ENCODE measurements around the gene ARMH3.

The ARMH3 gene

GRCh38 chr10:101974091-101974971, 81.6 kb downstream of the ARMH3 start:
- no peak for DNase-seq

GRCh38 chr10:101972761-101973160, 83.2 kb downstream of the ARMH3 start:
- no peak for DNase-seq

- no peak for DNase-seq
Observed at GRCh38 chr10:101969412-101969922, 86.5 kb downstream of the ARMH3 start.

GRCh38 chr10:101968940-101969321, 87.0 kb downstream of the ARMH3 start:
- no peak for DNase-seq

GRCh38 chr10:101968286-101968939, 87.6 kb downstream of the ARMH3 start:
- DNase-seq, result no peak

- no peak for DNase-seq
Observed at GRCh38 chr10:101967713-101968112, 88.3 kb downstream of the ARMH3 start.

GRCh38 chr10:101967119-101967518, 88.9 kb downstream of the ARMH3 start:
- DNase-seq, result no peak

- no peak for DNase-seq
Observed at GRCh38 chr10:101965075-101965765, 90.8 kb downstream of the ARMH3 start.

GRCh38 chr10:101961591-101962498, 94.1 kb downstream of the ARMH3 start:
- no peak for DNase-seq

GRCh38 chr10:101960879-101961395, 95.0 kb downstream of the ARMH3 start:
- no peak for DNase-seq

- no peak for DNase-seq
Observed at GRCh38 chr10:101959346-101959916, 96.5 kb downstream of the ARMH3 start.

GRCh38 chr10:101958691-101959090, 97.3 kb downstream of the ARMH3 start:
- DNase-seq, result no peak

- DNase-seq, result no peak
Observed at GRCh38 chr10:101956898-101957297, 99.1 kb downstream of the ARMH3 start.

- DNase-seq, result no peak
Observed at GRCh38 chr10:101956117-101956516, 99.9 kb downstream of the ARMH3 start.

GRCh38 chr10:101952191-101952590, 103.8 kb downstream of the ARMH3 start:
- DNase-seq, result no peak

- no peak for DNase-seq
Observed at GRCh38 chr10:101950213-101950612, 105.8 kb downstream of the ARMH3 start.

- DNase-seq, result no peak
Observed at GRCh38 chr10:101941871-101942270, 114.1 kb downstream of the ARMH3 start.

GRCh38 chr10:101940916-101941315, 115.1 kb downstream of the ARMH3 start:
- DNase-seq, result no peak

GRCh38 chr10:101939729-101940128, 116.2 kb downstream of the ARMH3 start:
- no peak for DNase-seq

GRCh38 chr10:101939008-101939648, 116.8 kb downstream of the ARMH3 start:
- no peak for DNase-seq

- DNase-seq, result no peak
Observed at GRCh38 chr10:101938305-101939007, 117.5 kb downstream of the ARMH3 start.

All from GOT3 (cell line).